NCI-H187 treated with DMSO at 0.1 percent for 48 hours (cell line): Measurements from ENCODE around the gene MKNK2.

ENCODE experiments used
- DNase-seq: peaks from one replicate; lab custom pipeline; 2025; lab: John Stamatoyannopoulos, UW

Gene MKNK2

GRCh38 chr19:2032296-2032941 is 18.6 kb downstream of the MKNK2 start:
- peak; percentile 86 for DNase-seq

DNA sequence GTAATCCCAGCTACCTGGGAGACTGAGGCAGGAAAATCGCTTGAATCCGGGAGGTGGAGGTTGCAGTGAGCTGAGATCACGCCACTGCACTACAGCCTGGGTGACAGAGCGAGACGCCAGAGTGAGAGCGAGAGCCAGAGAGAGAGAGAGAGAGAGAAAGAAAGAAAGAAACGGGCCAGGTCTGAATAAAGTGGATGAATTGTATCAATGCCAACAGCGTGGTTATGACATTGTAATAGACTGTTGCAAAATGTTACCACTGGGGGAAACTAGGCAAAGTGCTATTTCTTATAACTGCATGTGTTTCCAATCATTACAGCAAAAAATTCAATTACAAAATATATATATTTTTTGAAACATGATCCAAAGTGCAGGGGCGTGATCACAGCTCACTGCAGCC is 23.7 kb downstream of the MKNK2 start:
- DNase-seq = no peak

DNA sequence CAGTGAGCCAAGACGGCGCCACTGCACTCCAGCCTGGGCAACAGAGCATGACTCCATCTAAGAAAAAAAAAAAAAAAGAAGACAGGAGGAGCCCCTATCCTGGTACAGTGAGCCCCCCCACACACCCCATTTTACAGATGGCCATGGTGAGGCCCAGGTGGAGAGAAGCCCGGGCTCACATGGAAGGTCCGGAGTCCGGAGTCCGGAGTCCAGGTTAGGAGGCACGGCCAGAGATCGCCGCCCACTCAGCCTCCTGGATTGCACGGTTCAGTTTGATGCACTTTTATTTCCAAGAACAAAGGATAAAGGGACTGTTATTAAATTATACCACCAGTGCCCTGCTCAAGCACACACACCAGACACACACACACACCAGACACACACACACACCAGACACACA is 24.3 kb downstream of the MKNK2 start:
- no peak for DNase-seq

GRCh38 chr19:2022289-2022688 is 28.8 kb downstream of the MKNK2 start:
- DNase-seq = no peak

- DNase-seq = no peak
Observed at GRCh38 chr19:2021453-2022140, 29.4 kb downstream of the MKNK2 start.

GRCh38 chr19:2018752-2019151 is 32.3 kb downstream of the MKNK2 start:
- DNase-seq = no peak

GRCh38 chr19:2016041-2016807 is 34.8 kb downstream of the MKNK2 start:
- peak; percentile 28 for DNase-seq

DNA sequence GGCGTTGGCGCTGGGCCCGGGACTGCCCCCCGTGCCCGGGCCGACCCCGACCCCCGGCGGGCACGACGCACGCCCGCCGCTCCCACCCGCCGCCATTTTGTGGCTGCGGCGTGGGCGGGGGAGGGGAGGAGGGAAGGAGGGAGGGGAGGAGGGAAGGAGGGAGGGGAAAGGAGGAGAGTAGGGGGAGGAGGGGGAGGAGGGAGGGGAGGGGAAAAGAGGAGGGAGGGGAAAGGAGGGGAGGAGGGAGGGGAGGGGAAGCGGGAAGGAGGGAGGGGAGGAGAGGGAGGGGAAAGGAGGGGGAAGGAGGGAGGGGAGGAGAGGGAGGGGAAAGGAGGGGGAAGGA is 35.5 kb downstream of the MKNK2 start, which contains the start of gene BTBD2:
TSS of gene BTBD2 (minus strand) at position 107 of the 343 bp plus-strand sequence. CDS start at position 96, 11 bp downstream.
- DNase-seq = peak; percentile 52

DNA sequence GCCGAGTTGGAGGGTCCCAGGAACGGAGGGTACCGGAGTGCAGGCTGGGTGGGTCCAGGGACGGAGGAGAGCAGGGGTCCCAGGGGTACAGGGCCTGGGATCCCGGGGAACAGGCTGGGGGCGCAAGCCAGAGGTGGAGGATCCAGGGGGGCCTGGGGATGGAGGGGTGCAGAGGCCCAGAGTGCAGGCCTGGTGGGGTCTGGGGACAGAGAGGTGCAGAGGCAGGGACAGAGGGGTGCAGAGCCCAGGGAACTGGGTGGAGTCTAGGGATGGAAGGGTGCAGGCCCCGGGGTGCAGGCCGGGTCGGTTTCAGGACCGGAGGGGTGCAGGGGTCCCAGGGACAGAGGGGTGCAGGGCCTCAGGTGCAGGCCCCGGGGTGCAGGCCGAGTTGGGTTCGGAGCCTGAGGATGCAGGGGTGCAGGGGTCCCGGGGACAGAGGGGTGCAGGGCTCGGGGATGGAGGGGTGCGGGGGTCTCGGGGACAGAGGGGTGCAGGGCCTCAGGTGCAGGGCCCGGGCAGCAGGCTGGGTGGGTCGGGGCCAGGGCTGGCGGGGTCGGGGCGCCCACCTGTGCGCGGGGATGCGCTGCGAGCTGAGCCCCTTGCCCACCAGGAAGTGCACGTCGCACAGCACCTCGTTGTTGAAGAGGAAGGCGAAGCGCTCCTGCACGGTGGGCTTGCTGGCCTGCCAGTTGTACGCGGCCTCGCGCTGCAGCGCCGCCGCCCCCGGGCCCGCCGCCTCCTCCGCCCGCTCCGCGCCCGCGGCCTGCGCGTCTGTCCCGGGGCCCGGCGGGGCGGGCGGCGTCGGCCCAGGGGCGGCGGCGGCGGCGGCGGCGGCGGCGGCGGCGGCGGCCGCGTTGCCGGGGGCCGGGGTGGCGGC is 36.1 kb downstream of the MKNK2 start:
- no peak for DNase-seq

DNA sequence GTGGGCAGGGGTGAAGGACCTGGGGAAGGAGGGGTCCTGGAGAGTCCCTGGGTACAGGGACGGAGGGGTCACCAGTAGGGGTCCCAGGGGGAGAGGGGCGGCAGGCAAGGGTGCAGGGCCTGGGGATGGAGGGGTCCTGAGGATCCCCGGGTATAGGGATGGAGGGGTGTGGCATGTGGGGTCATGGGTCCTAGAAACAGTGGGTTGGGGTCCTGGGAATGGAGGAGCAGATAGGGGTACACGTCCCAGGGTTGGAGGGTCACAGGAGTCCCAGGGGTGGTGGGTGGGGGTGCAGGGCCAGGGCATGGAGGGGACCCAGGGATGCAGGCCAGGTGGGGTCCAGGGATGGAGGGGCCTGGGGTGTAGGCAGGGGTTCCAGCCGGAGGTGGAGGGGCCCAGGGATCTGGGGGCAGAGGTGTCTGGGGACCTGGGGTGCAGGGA is 36.9 kb downstream of the MKNK2 start:
- no peak for DNase-seq

- no peak for DNase-seq
Observed at GRCh38 chr19:2013683-2013961, 37.4 kb downstream of the MKNK2 start.

DNA sequence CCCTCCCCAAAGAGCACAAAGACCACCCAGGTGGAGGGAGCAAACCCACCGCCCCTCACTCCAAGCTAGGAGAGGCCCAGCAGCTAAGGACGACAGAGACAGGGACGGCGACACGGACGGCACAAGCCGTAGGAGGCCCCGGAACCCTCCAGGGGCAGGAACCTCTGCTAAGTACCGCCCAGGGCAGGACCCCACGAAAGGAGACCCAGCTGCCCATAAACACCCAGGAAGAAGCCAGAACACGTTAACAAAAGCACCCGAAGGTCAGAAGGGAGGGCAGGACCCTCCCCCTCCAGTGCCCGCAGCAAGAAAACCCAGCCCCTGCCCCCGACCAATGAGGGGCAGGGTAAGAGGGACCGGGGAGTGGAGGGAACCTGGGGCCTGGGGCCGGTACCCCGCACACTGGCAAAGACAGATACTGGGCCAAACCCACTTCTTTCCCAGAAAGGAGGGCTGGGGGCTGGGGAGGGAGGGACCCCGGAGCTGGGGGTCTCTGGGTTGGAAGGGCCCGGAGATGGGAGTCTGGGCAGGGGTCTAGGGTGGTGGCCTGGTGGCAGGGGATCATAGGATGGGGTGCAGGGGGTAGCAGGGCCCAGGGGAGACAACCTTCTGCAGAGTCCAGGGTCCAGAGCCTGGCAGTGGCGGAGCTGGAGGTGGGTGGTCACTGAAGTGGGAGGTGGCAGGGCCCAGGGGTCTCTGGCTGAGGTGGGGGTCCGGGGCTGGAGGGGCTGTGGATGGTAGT is 37.9 kb downstream of the MKNK2 start:
- DNase-seq = no peak

GRCh38 chr19:2011169-2011568 is 39.9 kb downstream of the MKNK2 start:
- no peak for DNase-seq

- no peak for DNase-seq
Observed at GRCh38 chr19:2010135-2010668, 40.8 kb downstream of the MKNK2 start.

DNA sequence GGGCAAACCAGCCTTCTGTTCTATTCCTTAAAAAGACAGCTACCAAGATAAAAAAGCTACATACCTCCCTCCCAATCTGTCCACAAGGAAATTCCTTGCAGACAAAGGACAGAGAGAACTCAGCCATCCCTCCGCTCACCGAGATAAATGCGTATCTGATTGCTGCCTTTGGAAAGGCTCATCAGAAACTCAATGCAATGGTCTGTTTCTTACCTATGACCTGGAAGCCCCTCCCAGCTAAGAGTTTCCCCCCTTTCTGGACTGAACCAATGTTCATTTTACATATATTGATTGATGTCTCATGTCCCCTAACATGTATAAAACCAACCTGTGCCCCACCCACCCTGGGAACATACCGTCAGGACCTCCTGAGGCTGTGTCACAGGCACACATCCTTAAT is 47.2 kb downstream of the MKNK2 start:
- DNase-seq = no peak

DNA sequence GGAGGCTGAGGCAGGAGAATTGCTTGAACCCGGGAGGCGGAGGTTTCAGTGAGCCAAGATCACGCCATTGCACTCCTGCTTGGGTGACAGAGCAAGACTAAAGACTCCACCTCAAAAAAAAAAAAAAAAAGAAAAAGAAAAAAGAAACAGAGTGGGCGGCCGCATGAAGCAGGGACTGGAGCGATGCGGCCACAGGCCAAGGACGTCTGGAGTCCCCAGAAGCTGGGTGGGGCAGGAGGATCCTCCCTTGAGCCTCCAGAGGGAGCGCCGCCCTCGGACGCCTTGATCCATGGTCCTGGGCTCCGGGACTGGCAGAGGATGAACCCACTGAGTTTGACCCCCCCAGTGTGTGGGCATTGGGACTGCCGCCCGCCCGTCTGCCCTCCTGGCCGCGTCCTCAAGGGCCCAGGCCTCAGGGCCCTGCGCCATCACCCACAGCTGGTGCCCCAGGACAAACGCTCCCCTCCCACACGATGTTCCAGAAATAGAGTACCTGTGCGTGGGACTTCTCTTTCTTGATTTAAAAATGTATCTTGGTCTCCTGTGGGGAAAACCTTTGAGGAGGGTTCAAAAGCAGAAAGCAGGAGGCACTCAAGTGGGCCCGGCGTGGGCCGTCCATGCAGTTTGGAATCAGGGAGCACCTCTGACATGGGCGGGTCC is 51.1 kb downstream of the MKNK2 start:
- no peak for DNase-seq

- no peak for DNase-seq
Observed at GRCh38 chr19:1998712-1999708, 52.0 kb downstream of the MKNK2 start.

DNA sequence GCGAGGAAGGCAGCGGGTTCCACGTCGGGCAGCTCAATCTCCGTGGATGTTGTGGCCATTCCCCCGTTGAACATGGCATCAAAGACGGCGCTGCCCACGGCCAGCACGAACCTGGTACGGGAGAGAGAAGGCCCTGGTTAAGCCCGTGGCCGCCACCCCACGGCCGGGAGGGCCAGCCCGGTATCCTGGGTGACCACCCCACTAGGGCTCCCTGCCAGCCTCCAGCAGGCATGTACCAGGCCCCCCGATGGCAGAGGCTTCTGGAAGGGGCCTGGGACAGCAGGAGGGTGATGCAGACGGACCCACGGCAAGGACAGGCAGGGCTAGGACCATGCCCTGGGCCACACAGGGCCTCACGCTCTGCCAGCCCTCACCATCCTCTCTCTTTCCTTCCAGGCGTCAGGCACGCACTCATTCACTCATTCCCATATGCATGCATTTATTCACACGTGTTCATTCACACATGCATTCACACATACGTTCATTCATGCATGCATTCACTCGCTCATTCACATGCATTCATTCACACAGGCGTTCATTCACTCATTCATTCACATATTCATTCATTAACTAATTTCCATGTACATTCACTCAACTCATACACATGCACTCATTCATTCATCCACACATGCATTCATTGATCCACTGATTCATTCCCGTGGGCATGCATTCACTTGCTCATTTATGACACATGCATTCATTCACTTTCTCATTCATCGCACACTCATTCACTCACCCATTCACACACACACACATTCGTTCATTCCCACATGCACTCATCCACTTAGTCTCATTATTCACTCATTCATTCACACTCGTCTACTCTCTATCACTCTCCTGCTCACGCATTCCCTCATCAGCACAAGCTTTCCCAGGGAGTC is 53.5 kb downstream of the MKNK2 start:
- DNase-seq = no peak
